Neural progenitor cell (in vitro differentiated cells): ENCODE data around the gene MATR3. TPM values are rescaled to one million over a fixed set of nuclear protein-coding genes. Genes with fewer than 3 reads are reported as not detected.

ENCODE experiments used
- DNase-seq: peaks from one replicate; pipeline ENCODE4 v3.0.0-alpha.2; 2016; ENCODE audit warnings: low spot score
- H2AFZ ChIP-seq: fragments of 200-600 bp; sonication (generic); replicated peaks from 2 replicates; pipeline ENCODE4 v1.6.1; 2016; ENCODE audit warnings: antibody characterized with exemption
- H3F3A ChIP-seq: fragments of 200-600 bp; sonication (generic); 2 replicates; pipeline ENCODE4 v1.6.1; 2016; ENCODE audit warnings: antibody characterized with exemption, low read depth
- H3K27ac ChIP-seq: fragments of 200-600 bp; sonication (generic); 2 replicates; pipeline ENCODE4 v1.5.1; 2016; ENCODE audit warnings: mild to moderate bottlenecking
- H3K27me3 ChIP-seq: fragments of 200-600 bp; sonication (generic); 2 replicates; pipeline ENCODE4 v1.6.1; 2016; ENCODE audit warnings: mild to moderate bottlenecking, moderate library complexity
- H3K36me3 ChIP-seq: fragments of 200-600 bp; sonication (generic); 2 replicates; pipeline ENCODE4 v1.5.1; 2016
- H3K4me1 ChIP-seq: fragments of 200-600 bp; sonication (generic); 2 replicates; pipeline ENCODE4 v1.6.1; 2016; ENCODE audit warnings: mixed run types
- H3K4me2 ChIP-seq: fragments of 200-600 bp; sonication (generic); 2 replicates; pipeline ENCODE4 v1.6.1; 2016
- H3K4me3 ChIP-seq: fragments of 200-600 bp; sonication (generic); 2 replicates; pipeline ENCODE4 v1.5.1; 2016
- H3K79me2 ChIP-seq: fragments of 200-600 bp; sonication (generic); 2 replicates; pipeline ENCODE4 v1.6.1; 2016; ENCODE audit warnings: low read depth
- H3K9ac ChIP-seq: fragments of 200-600 bp; sonication (generic); 2 replicates; pipeline ENCODE4 v1.6.1; 2016
- H3K9me3 ChIP-seq: fragments of 200-600 bp; sonication (generic); 2 replicates; pipeline ENCODE4 v1.5.1; 2016; ENCODE audit warnings: low read depth
- H4K20me1 ChIP-seq: fragments of 200-600 bp; sonication (generic); 2 replicates; pipeline ENCODE4 v1.6.1; 2016; ENCODE audit warnings: low read depth
- H3K27ac Mint-ChIP-seq: 3 replicates; pipeline ENCODE4 v1.8.0; 2021; ENCODE audit warnings: mixed read lengths
- H3K27me3 Mint-ChIP-seq: 2 replicates; pipeline ENCODE4 v1.8.0; 2022; ENCODE audit warnings: low read depth, mild to moderate bottlenecking, inconsistent platforms, moderate library complexity, mixed read lengths; ENCODE audit not compliant: insufficient read depth
- H3K36me3 Mint-ChIP-seq: 3 replicates; pipeline ENCODE4 v1.8.0; 2021; ENCODE audit warnings: mixed read lengths
- H3K4me1 Mint-ChIP-seq: 3 replicates; pipeline ENCODE4 v1.8.0; 2021; ENCODE audit warnings: mixed read lengths
- H3K4me3 Mint-ChIP-seq: 3 replicates; pipeline ENCODE4 v1.8.0; 2021; ENCODE audit warnings: mild to moderate bottlenecking, moderate library complexity, mixed read lengths
- H3K9me3 Mint-ChIP-seq: 3 replicates; pipeline ENCODE4 v1.8.0; 2020; ENCODE audit warnings: mixed read lengths
- EZH2 ChIP-seq: fragments of 200-600 bp; sonication (generic); IDR thresholded peaks from 2 replicates; pipeline ENCODE4 v1.6.1; 2017; ENCODE audit warnings: antibody characterized with exemption, mild to moderate bottlenecking, moderate library complexity
- EZH2phosphoT487 ChIP-seq: fragments of 200-600 bp; sonication (generic); IDR thresholded peaks from 2 replicates; pipeline ENCODE4 v1.6.1; 2017; ENCODE audit warnings: antibody characterized with exemption
- total RNA-seq: library from RNA; depleted of rRNA; stranded (reverse); fragments of >200 nt; gene quantifications from 2 replicates; pipeline ENCODE4 v1.2.3, GENCODE V29; 2015; ENCODE audit warnings: low replicate concordance
- TF ChIP-seq, protein P1 (sequence below): fragments of 200-600 bp; sonication (generic); IDR thresholded peaks from 2 replicates; pipeline ENCODE4 v1.5.1; 2017; ENCODE audit warnings: antibody characterized with exemption, mild to moderate bottlenecking

Gene MATR3
- total RNA-seq, 1 donor from 2014 or later = 1,185 TPM

DNA sequence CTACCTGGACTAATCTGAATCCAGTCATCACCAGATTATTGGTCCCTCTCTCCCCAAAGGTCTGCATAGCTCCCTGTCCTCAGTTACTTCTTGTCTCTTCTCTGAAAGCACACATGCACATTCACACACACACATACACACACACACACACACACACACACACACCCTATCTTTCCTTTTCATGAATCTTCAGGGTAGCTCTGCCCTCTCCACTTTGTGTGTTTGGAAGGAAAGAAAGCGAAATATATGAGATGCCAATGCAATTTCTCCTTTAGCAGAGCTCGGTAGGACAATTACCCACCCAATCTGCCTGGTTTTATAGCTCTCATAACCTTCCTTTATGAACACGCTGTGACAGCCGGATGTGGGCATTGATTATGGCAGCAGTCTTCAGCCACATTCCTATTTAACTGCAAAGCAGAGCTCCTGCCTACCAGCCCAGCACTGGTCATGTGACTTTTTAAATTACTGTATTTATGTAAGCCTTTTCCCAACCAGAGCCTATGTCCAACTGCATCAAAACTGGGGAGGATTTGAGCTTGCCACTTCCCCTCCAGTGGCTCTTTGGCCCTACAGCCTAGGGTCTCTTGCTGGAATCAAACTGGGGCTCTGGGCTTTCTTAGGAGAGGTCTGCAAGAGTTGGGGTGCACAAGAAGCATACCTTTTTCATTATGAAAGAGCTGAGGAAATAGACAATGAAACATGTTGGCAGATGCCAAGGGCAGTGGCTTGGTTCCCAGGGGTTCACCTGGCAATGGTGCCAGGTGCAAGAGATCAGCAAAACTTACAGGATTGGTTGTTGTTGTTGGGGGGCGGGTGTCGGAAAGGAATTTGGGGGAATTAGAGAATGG is 20.8 kb upstream of the MATR3 start:
- Histone ChIP-seq H3F3A (peaks cover 55% of the 10 kb centered on the region), H3K4me3 (peak overlapping the region; percentile 55), H4K20me1 (peaks cover 25% of the 10 kb centered on the region), H3K4me1 (peaks cover 33% of the 10 kb centered on the region), H3K27me3 (no peaks in the 10 kb centered on the region), H3K4me2 (peak overlapping the region; percentile 81), H3K36me3 (no peaks in the 10 kb centered on the region), H3K27ac (no peak overlapping the region), H3K79me2 (peaks cover 38% of the 10 kb centered on the region), H3K9me3 (no peaks in the 10 kb centered on the region), H3K9ac (no peak overlapping the region), H2AFZ (no peak overlapping the region)
- peak overlapping the region; percentile 92 for H3K4me3 Mint-ChIP-seq
- H3K36me3 Mint-ChIP-seq = peaks cover 6% of the 10 kb centered on the region
- no peak for DNase-seq
- H3K27ac Mint-ChIP-seq = peak overlapping the region; percentile 8
- H3K4me1 Mint-ChIP-seq = peaks cover 26% of the 10 kb centered on the region
- H3K9me3 Mint-ChIP-seq = no peaks in the 10 kb centered on the region
- peaks cover 6% of the 10 kb centered on the region for H3K27me3 Mint-ChIP-seq
- TF ChIP-seq, protein P1, sequence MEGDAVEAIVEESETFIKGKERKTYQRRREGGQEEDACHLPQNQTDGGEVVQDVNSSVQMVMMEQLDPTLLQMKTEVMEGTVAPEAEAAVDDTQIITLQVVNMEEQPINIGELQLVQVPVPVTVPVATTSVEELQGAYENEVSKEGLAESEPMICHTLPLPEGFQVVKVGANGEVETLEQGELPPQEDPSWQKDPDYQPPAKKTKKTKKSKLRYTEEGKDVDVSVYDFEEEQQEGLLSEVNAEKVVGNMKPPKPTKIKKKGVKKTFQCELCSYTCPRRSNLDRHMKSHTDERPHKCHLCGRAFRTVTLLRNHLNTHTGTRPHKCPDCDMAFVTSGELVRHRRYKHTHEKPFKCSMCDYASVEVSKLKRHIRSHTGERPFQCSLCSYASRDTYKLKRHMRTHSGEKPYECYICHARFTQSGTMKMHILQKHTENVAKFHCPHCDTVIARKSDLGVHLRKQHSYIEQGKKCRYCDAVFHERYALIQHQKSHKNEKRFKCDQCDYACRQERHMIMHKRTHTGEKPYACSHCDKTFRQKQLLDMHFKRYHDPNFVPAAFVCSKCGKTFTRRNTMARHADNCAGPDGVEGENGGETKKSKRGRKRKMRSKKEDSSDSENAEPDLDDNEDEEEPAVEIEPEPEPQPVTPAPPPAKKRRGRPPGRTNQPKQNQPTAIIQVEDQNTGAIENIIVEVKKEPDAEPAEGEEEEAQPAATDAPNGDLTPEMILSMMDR = no peak
- TF ChIP-seq EZH2 (no peak), EZH2phosphoT487 (no peak)

DNA sequence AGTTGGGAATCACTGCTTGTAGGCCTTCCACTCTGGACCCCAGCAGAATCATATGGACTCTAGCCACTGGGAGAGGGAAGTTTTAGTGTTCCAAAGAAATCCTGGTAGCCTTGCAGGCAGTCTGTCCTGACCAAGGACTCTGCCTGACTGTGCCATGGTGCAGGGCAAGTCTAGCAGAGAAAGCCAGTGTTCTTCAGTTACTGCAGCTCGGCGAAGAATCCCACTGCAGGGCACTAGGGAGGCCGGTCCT is 20.3 kb upstream of the MATR3 start:
- Mint-ChIP-seq H3K9me3 (no peaks in the 10 kb centered on the region), H3K4me1 (peaks cover 26% of the 10 kb centered on the region), H3K4me3 (peak overlapping the region; percentile 92), H3K27me3 (peaks cover 6% of the 10 kb centered on the region), H3K27ac (peak overlapping the region; percentile 8), H3K36me3 (peaks cover 6% of the 10 kb centered on the region)
- Histone ChIP-seq H3K27ac (no peak overlapping the region), H3K9me3 (no peaks in the 10 kb centered on the region), H4K20me1 (peaks cover 31% of the 10 kb centered on the region), H2AFZ (peak overlapping the region; percentile 67), H3K9ac (no peak overlapping the region), H3K36me3 (no peaks in the 10 kb centered on the region), H3K4me1 (peaks cover 33% of the 10 kb centered on the region), H3K4me2 (peak overlapping the region; percentile 81), H3K79me2 (peaks cover 41% of the 10 kb centered on the region), H3K27me3 (no peaks in the 10 kb centered on the region), H3K4me3 (peak overlapping the region; percentile 55), H3F3A (peaks cover 61% of the 10 kb centered on the region)
- DNase-seq = peak; percentile 70
- TF ChIP-seq, protein P1 = no peak
- TF ChIP-seq EZH2 (no peak), EZH2phosphoT487 (no peak)

DNA sequence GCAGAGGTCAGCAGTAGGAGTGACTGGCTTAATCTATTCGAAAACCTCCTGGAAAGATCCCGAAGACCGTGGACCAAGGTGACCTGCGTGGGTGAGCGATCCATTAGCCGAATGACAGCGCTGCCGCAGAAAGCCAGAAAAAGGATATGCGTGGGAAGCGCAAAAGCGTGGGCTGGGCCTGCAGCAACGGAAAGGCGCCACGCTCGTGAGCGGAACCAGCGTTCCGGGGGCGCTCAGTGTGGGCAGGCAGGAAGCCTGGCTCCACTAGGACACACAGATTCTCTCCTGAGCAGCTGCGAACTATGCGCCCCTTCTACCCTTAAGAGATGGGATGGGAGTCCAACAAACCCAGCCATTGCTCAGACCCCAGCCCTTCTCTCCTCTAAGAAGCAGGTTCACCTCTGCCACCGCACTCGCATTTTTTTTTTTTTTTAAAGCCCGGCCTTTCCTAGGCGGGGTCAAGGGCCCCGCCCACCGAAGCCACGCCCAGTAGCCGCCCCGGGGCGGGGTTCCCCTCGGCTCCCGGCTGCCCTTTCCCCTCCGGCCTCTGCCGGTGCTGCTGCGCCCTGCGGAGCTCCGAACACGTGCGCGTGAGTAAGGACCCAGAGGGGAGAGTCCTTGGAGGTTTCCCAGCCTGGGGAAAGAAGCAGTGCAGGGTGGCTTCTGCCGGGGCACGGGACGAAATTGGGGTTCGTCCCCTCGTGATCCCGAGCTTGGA is 19.8 kb upstream of the MATR3 start:
- Histone ChIP-seq H2AFZ (peak overlapping the region; percentile 67), H3K27me3 (no peaks in the 10 kb centered on the region), H3K36me3 (no peaks in the 10 kb centered on the region), H3K9me3 (no peaks in the 10 kb centered on the region), H4K20me1 (peaks cover 36% of the 10 kb centered on the region), H3K4me3 (peak overlapping the region; percentile 55), H3K79me2 (peaks cover 46% of the 10 kb centered on the region), H3K27ac (no peak overlapping the region), H3K9ac (no peak overlapping the region), H3F3A (peaks cover 66% of the 10 kb centered on the region), H3K4me1 (peaks cover 33% of the 10 kb centered on the region), H3K4me2 (peak overlapping the region; percentile 81)
- Mint-ChIP-seq H3K27me3 (peaks cover 6% of the 10 kb centered on the region), H3K4me1 (peaks cover 26% of the 10 kb centered on the region), H3K27ac (peak overlapping the region; percentile 8), H3K9me3 (no peaks in the 10 kb centered on the region), H3K4me3 (peak overlapping the region; percentile 92), H3K36me3 (peaks cover 6% of the 10 kb centered on the region)
- peak; percentile 95 for DNase-seq
- TF ChIP-seq, protein P1 = no peak
- no peak for TF ChIP-seq EZH2phosphoT487
- TF ChIP-seq EZH2 = no peak
